Astrocyte (in vitro differentiated cells and primary cell): ENCODE measurements around the gene TMEM30A. TPM values are rescaled to one million over a fixed set of nuclear protein-coding genes. Genes with fewer than 3 reads are reported as not detected.
A peak's percentile ranks its signal among the peaks of the same experiment; 100 is the strongest.

Source experiments
- DNase-seq: peaks from one replicate; pipeline ENCODE4 v3.0.0-alpha.2; 2010; ENCODE audit warnings: low read depth
- FAIRE-seq: peaks from 2 replicates; lab custom pipeline; 2011; peaks lifted over from hg19 to GRCh38; lab: Jason Lieb, UNC
- H2AFZ ChIP-seq: 2 replicates; pipeline ENCODE4 v1.6.0; 2012; ENCODE audit warnings: low read depth, low read length, inconsistent platforms
- H3K27ac ChIP-seq: 2 replicates; pipeline ENCODE4 v1.5.1; 2011; ENCODE audit warnings: low read depth, low read length, inconsistent platforms
- H3K27me3 ChIP-seq: 2 replicates; pipeline ENCODE4 v1.6.0; 2011; ENCODE audit warnings: low read length, inconsistent platforms; ENCODE audit not compliant: insufficient read depth
- H3K36me3 ChIP-seq: 2 replicates; pipeline ENCODE4 v1.5.1; 2011; ENCODE audit warnings: low read length, inconsistent platforms; ENCODE audit not compliant: insufficient read depth
- H3K4me1 ChIP-seq: 2 replicates; pipeline ENCODE4 v1.5.1; 2011; ENCODE audit warnings: low read length, inconsistent platforms; ENCODE audit not compliant: insufficient read depth
- H3K4me2 ChIP-seq: 2 replicates; pipeline ENCODE4 v1.6.0; 2012; ENCODE audit warnings: low read length, inconsistent platforms
- H3K4me3 ChIP-seq: 2 replicates; pipeline ENCODE4 v1.5.1; 2011; ENCODE audit warnings: low read depth, mild to moderate bottlenecking, low read length, inconsistent platforms; ENCODE audit not compliant: insufficient read depth
- H3K79me2 ChIP-seq: 2 replicates; pipeline ENCODE4 v1.6.0; 2012; ENCODE audit warnings: mild to moderate bottlenecking, low read length, inconsistent platforms; ENCODE audit not compliant: insufficient read depth
- H3K9ac ChIP-seq: 2 replicates; pipeline ENCODE4 v1.6.0; 2012; ENCODE audit warnings: mild to moderate bottlenecking, low read length, inconsistent platforms
- H3K9me3 ChIP-seq: 2 replicates; pipeline ENCODE4 v1.5.1; 2012; ENCODE audit warnings: low read depth, mild to moderate bottlenecking, low read length, inconsistent platforms; ENCODE audit not compliant: insufficient read depth
- H4K20me1 ChIP-seq: 2 replicates; pipeline ENCODE4 v1.6.0; 2012; ENCODE audit warnings: low read length, inconsistent platforms; ENCODE audit not compliant: insufficient read depth
- H3K27ac Mint-ChIP-seq: one replicate; pipeline ENCODE4 v1.8.0; 2021; ENCODE audit warnings: mild to moderate bottlenecking, mixed read lengths; ENCODE audit not compliant: unreplicated experiment
- H3K27me3 Mint-ChIP-seq: one replicate; pipeline ENCODE4 v1.8.0; 2021; ENCODE audit warnings: low read depth, mixed read lengths; ENCODE audit not compliant: unreplicated experiment
- H3K36me3 Mint-ChIP-seq: one replicate; pipeline ENCODE4 v1.8.0; 2021; ENCODE audit warnings: low read depth, mixed read lengths; ENCODE audit not compliant: unreplicated experiment
- H3K4me1 Mint-ChIP-seq: one replicate; pipeline ENCODE4 v1.8.0; 2021; ENCODE audit warnings: low read depth, mixed read lengths; ENCODE audit not compliant: unreplicated experiment
- H3K4me3 Mint-ChIP-seq: one replicate; pipeline ENCODE4 v1.8.0; 2021; ENCODE audit warnings: mild to moderate bottlenecking, moderate library complexity, mixed read lengths; ENCODE audit not compliant: unreplicated experiment
- H3K9me3 Mint-ChIP-seq: one replicate; pipeline ENCODE4 v1.8.0; 2021; ENCODE audit warnings: mild to moderate bottlenecking, mixed read lengths; ENCODE audit not compliant: unreplicated experiment
- CTCF ChIP-seq: IDR thresholded peaks from 2 replicates; pipeline ENCODE4 v1.5.1; 2011; ENCODE audit warnings: low read depth, mild to moderate bottlenecking, inconsistent platforms, low read length, moderate library complexity; ENCODE audit not compliant: insufficient read depth
- EZH2 ChIP-seq: IDR thresholded peaks from 2 replicates; pipeline ENCODE4 v1.6.1; 2012; ENCODE audit warnings: mild to moderate bottlenecking, low read length, inconsistent platforms; ENCODE audit not compliant: insufficient read depth
- total RNA-seq: library from RNA; stranded (reverse); gene quantifications from 2 replicates; pipeline ENCODE4 v1.2.1, GENCODE V29; 2021

TMEM30A gene
- total RNA-seq, 1 donor from 2014 or later = 166 TPM

- Mint-ChIP-seq H3K27ac (no peak overlapping the region), H3K9me3 (no peaks in the 10 kb centered on the region), H3K36me3 (no peaks in the 10 kb centered on the region), H3K27me3 (peaks cover 11% of the 10 kb centered on the region), H3K4me3 (no peak overlapping the region), H3K4me1 (peaks cover 12% of the 10 kb centered on the region)
- Histone ChIP-seq H3K9ac (no peak overlapping the region), H3K27me3 (peaks cover 5% of the 10 kb centered on the region), H2AFZ (no peak overlapping the region), H3K4me2 (no peak overlapping the region), H3K27ac (no peak overlapping the region), H3K36me3 (no peaks in the 10 kb centered on the region), H3K9me3 (no peaks in the 10 kb centered on the region), H4K20me1 (no peaks in the 10 kb centered on the region), H3K4me1 (peaks cover 21% of the 10 kb centered on the region), H3K79me2 (no peaks in the 10 kb centered on the region), H3K4me3 (no peak overlapping the region)
- TF ChIP-seq EZH2 (no peak), CTCF (no peak)
- DNase-seq = no peak
- FAIRE-seq = no peak
Observed at GRCh38 chr6:75211920-75212590, 72.5 kb downstream of the TMEM30A start.

- H3K27me3 ChIP-seq = peaks cover 5% of the 10 kb centered on the region
- no peaks in the 10 kb centered on the region for H3K9me3 ChIP-seq
- no peaks in the 10 kb centered on the region for H3K36me3 ChIP-seq
- no peak overlapping the region for H3K27ac ChIP-seq
- no peaks in the 10 kb centered on the region for H3K79me2 ChIP-seq
- Mint-ChIP-seq H3K4me1 (peaks cover 11% of the 10 kb centered on the region), H3K27ac (no peak overlapping the region), H3K27me3 (peaks cover 11% of the 10 kb centered on the region), H3K9me3 (no peaks in the 10 kb centered on the region), H3K36me3 (no peaks in the 10 kb centered on the region), H3K4me3 (no peak overlapping the region)
- peaks cover 23% of the 10 kb centered on the region for H3K4me1 ChIP-seq
- DNase-seq = peak; percentile 37
- no peak overlapping the region for H3K4me3 ChIP-seq
- H3K4me2 ChIP-seq = no peak overlapping the region
- no peak overlapping the region for H2AFZ ChIP-seq
- H4K20me1 ChIP-seq = no peaks in the 10 kb centered on the region
- FAIRE-seq = no peak
- TF ChIP-seq EZH2 (no peak), CTCF (peak; percentile 81)
- H3K9ac ChIP-seq = no peak overlapping the region
Observed at GRCh38 chr6:75210885-75211739, 73.5 kb downstream of the TMEM30A start.
